Cerebellar cortex (tissue), 1 donor: ENCODE results near the gene ITGB5.
"Not testable (repeated sequence)": the region's sequence is repeated elsewhere in the genome, so short reads cannot be mapped to it uniquely, and the experiment has no call there.

Experiments used
- DNase-seq: peaks from one replicate; pipeline ENCODE4 v3.0.0-alpha.2; 2015; ENCODE audit warnings: low spot score

ITGB5 gene

GRCh38 chr3:124749877-124750276 lies 137.3 kb downstream of the ITGB5 start:
- DNase-seq: not testable (repeated sequence)

DNA sequence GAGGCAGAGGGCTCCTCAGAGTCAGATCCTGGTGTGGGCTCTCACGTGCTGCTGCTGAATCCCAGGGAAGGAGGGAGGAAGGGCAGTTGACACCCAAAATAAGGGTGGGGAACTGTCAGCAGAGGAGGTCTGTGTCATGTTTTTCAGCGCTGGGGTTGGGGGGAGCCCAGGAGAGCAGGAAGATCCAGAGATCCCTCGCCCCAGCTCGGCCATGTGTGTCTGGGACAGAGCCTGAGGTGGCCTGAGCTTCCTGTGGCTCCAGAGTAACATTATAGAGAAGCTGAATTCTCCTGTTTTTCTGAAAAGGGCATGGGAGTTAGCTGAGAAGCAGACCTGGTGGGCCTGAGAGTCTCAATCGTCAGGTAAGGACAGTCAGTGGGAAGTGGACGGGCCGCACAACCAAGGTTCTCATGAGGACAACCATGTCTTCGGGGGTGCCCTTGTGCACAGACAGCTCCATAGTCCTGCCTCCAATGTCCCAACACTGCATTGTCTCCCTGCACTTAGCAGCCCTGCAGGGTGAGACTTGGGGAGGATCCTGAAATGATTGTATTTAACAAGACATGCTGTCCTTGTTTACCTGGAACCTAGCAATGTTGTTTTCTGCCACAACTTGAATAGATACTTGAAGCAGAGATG lies 138.5 kb downstream of the ITGB5 start:
- no peak for DNase-seq

DNA sequence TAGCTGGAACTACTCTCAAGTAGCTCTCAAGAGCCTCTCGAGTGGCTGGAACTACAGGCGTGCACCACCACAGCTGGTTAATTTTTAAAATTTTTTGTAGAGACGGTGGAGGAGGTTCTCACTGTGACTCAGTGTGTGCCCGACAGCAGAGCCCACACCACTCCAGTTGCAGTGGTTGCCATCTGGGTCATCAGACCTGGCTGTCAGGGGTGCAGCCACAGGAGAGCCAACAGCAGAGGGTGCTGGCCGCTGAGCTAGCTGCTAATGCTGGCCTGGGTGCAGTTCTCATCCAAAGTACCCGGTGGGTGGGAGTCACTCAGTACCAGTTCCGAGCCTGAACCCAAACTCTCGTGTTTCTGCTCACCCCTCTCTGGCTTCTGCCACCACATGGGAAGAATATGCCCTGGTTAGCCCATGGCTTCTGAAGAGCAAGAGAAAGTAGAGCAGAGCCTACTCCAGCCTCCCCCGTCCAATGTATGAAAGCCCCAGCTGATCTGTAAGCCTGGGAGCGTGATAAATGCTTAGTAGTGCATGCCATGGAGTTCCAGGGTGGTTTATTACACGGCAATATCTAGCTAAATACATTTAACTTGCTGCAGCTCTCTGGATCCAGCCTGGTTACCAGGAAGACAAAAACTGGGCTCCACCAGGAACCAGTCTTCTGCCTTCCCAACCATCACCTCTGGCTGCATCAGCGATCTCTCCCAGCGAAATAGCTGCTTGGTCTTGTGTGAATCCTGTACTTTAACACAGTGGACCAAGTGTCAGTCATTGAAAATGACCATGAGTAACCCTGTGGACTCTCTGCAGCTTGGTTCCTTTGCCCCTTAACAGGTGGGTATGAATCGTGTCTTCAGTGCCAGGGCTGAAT lies 139.8 kb downstream of the ITGB5 start:
- no peak for DNase-seq

GRCh38 chr3:124745756-124746155 lies 141.4 kb downstream of the ITGB5 start:
- DNase-seq: no peak

DNA sequence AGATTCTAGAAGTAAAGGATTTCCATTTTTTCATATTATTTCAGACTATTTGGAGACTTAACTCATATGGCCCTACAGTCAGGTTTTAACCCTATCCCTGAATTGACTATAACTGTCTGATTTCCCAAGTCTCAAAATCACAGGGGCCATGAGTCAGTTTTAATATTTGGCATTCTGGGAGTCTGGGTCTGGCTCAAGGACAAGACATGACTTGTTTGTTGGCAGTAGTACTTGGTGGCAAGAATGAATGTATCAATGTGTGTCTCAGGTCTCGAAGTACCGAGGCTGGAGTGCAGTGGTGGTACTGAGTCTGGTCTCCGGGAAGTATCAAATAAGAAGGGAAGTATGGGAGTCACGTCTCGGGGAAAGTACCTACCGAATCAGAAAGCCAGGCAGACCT lies 146.1 kb downstream of the ITGB5 start:
- DNase-seq: no peak

- DNase-seq: no peak
Observed at GRCh38 chr3:124731760-124732159, 155.4 kb downstream of the ITGB5 start.

- DNase-seq: no peak
Observed at GRCh38 chr3:124730941-124731297, 156.2 kb downstream of the ITGB5 start.

DNA sequence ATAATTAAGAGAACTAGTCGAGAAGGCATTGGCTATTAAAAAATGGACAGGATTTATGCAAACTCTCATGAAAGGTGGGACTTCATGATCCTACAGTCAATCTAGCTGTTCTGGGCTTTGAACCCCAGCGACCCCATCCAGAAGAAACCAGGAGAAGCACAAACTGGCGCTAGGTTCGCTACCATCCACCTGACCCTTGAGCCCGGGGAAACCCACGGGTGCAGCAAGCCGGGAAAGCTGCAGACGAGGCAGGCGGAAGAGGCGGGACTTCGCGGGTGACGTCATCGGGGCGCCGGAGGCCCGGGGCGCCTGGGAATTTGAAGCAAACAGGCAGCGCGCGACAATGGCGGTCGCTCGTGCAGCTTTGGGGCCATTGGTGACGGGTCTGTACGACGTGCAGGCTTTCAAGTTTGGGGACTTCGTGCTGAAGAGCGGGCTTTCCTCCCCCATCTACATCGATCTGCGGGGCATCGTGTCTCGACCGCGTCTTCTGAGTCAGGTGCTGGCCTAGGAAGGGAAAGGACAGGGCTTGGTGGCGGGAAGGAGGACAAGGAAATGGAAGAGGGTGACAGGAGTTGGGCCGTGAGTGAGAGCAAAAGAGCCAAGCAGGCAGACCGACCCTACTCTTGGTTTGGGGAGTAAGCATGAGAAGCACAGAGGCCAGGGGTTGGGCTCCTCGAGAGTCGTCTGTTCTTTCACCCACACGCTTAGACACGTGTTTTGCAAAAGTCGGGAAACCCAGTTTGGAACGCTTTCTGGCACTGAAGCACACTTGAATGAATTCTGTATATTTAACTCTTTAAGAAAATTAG lies 156.8 kb downstream of the ITGB5 start, which contains the start of gene UMPS:
Gene UMPS, plus strand, starts transcription at position 324 of the 812 bp plus-strand sequence. Its CDS starts 20 bp downstream, at position 344.
- DNase-seq: peak; percentile 87

- DNase-seq: no peak
Observed at GRCh38 chr3:124722589-124722988, 164.6 kb downstream of the ITGB5 start.

- no peak for DNase-seq
Observed at GRCh38 chr3:124714223-124714853, 172.8 kb downstream of the ITGB5 start.
